ENCODE measurements around the gene ANKRD23. TPM values are rescaled to one million over a fixed set of nuclear protein-coding genes. Genes with fewer than 3 reads are reported as not detected.
A peak's percentile ranks its signal among the peaks of the same experiment; 100 is the strongest.

The ANKRD23 gene
- total and polyA plus RNA-seq, 2 of the 13 experiments (the other 11 are each of a cell fraction or from before 2014, with no cell fraction given) = 1.5 to 1.6 TPM

GRCh38 chr2:96856776-96857666 is 13.2 kb upstream of the ANKRD23 start (continued):
- TF ChIP-seq ZFP1 (CRISPR knock-in tag; IDR thresholded peaks at IDR 0.05) (no peak), JUND (CRISPR knock-in tag; IDR thresholded peaks at IDR 0.05) (no peak)

GRCh38 chr2:96853321-96853720 is 9.5 kb upstream of the ANKRD23 start:
- no peaks in the 10 kb centered on the region; a peak in 1 of 5 replicates for H3K27me3 ChIP-seq (ENCODE audit: control insufficient read depth in 1 of 2, insufficient read depth in 2 of 2, low read length in 2 of 2)
- FAIRE-seq (no peak), ATAC-seq (no peak), DNase-seq (ENCODE audit: low spot score) (no peak)
- no peak overlapping the region for H2AFZ ChIP-seq (ENCODE audit: low read length)
- WGBS (ENCODE audit: low lambda C conversion rate) = 98% methylated on average over 15 of the region's 15 CpGs
- no peaks in the 10 kb centered on the region for H3K9me3 ChIP-seq (ENCODE audit: low read length)
- peaks cover 19% of the 10 kb centered on the region for H3K79me2 ChIP-seq (ENCODE audit: insufficient read depth, low read length)
- TF ChIP-seq NR2F2 (IDR thresholded peaks at IDR 0.05; ENCODE audit: borderline replicate concordance, low read depth) (no peak), NCOA2 (CRISPR knock-in tag; IDR thresholded peaks at IDR 0.05) (no peak), HNRNPL (IDR thresholded peaks at IDR 0.05; ENCODE audit: low read depth, low read length) (0 out of 2 replicates have a peak, but pooled peaks have one; percentile 25)
- ChIA-PET CTCF (ENCODE audit: low intra/inter-chr PET ratio, low total read pairs) (no interaction called here), POLR2A (no interaction called here)
- no TSS peak for BruUV-seq (replicated peaks)
- no peak overlapping the region for H3K27ac ChIP-seq (ENCODE audit: extremely low read length, insufficient read depth, low read length)
- no peaks in the 10 kb centered on the region for H4K20me1 ChIP-seq (ENCODE audit: insufficient read depth, low read length)
- H3K9ac ChIP-seq (ENCODE audit: insufficient read depth, low read depth, low read length) = no peak overlapping the region
- no peak overlapping the region for H3K4me2 ChIP-seq (ENCODE audit: low read depth, low read length)
- H3K4me1 ChIP-seq (ENCODE audit: insufficient read depth, low read length) = peaks cover 38% of the 10 kb centered on the region
- in situ Hi-C loops (cut with HindIII; ENCODE audit: extremely low pct_ligation_motif_present, low pct_unique_long_range_greater_than_20kb) = no loop called here
- peaks cover 10 to 40% of the 10 kb centered on the region in 2 experiments for H3K36me3 ChIP-seq (replicated peaks in 1 of 2; ENCODE audit: control insufficient read depth in 1 of 2, insufficient read depth in 2 of 2, low read length in 2 of 2)
- intact Hi-C loops (cut with micrococcal nuclease; ENCODE audit: unreplicated experiment) = no loop called here
- no peak overlapping the region for H3K4me3 ChIP-seq (replicated peaks in 1 of 3; ENCODE audit: insufficient read depth in 1 of 3, low read depth in 2 of 3, low read length in 3 of 3)

- BruUV-seq (replicated peaks) = no TSS peak
- no peak overlapping the region for H3K9ac ChIP-seq (ENCODE audit: insufficient read depth, low read depth, low read length)
- H3K4me1 ChIP-seq (ENCODE audit: insufficient read depth, low read length) = peaks cover 45% of the 10 kb centered on the region
- no peak overlapping the region for H3K27ac ChIP-seq (ENCODE audit: extremely low read length, insufficient read depth, low read length)
- H3K9me3 ChIP-seq (ENCODE audit: low read length) = no peaks in the 10 kb centered on the region
- DNase-seq (ENCODE audit: low spot score) = no peak
- FAIRE-seq = no peak
- peaks cover 12 to 41% of the 10 kb centered on the region in 2 experiments for H3K36me3 ChIP-seq (replicated peaks in 1 of 2; ENCODE audit: control insufficient read depth in 1 of 2, insufficient read depth in 2 of 2, low read length in 2 of 2)
- no peaks in the 10 kb centered on the region; a peak in 1 of 5 replicates for H3K27me3 ChIP-seq (ENCODE audit: control insufficient read depth in 1 of 2, insufficient read depth in 2 of 2, low read length in 2 of 2)
- intact Hi-C loops (cut with micrococcal nuclease; ENCODE audit: unreplicated experiment) (no loop called here), in situ Hi-C loops (cut with HindIII; ENCODE audit: extremely low pct_ligation_motif_present, low pct_unique_long_range_greater_than_20kb) (no loop called here)
- POLR2A ChIA-PET = interaction anchor here (1.5 kb wide), 1 partner anchor 10 kb away, joined by 3 read pairs; no protein-coding TSS in a partner anchor
- ATAC-seq = no peak
- peak; percentile 69 for TF ChIP-seq ZNF121 (CRISPR knock-in tag; IDR thresholded peaks at IDR 0.05)
- no peak for TF ChIP-seq ZNF282 (IDR thresholded peaks at IDR 0.05; ENCODE audit: partially characterized antibody)
- 95% methylated on average over 6 of the region's 6 CpGs for WGBS (ENCODE audit: low lambda C conversion rate)
- no peak overlapping the region for H2AFZ ChIP-seq (ENCODE audit: low read length)
- H3K4me3 ChIP-seq (replicated peaks in 1 of 3; ENCODE audit: insufficient read depth in 1 of 3, low read depth in 2 of 3, low read length in 3 of 3) = no peak overlapping the region
- no peaks in the 10 kb centered on the region for H4K20me1 ChIP-seq (ENCODE audit: insufficient read depth, low read length)
- peaks cover 19% of the 10 kb centered on the region for H3K79me2 ChIP-seq (ENCODE audit: insufficient read depth, low read length)
- CTCF ChIA-PET (ENCODE audit: low intra/inter-chr PET ratio, low total read pairs) = no interaction called here
- H3K4me2 ChIP-seq (ENCODE audit: low read depth, low read length) = no peak overlapping the region
Measured at GRCh38 chr2:96852667-96853066, 8.8 kb upstream of the ANKRD23 start.

All from HepG2 (cell line).